Epithelial cell of esophagus (primary cell): ENCODE results near the gene ZNF503.

Source experiments
- DNase-seq: peaks from one replicate; pipeline ENCODE4 v3.0.0; 2010; ENCODE audit warnings: low read depth
- H3K4me3 ChIP-seq: 2 replicates; pipeline ENCODE4 v1.5.1; 2011; ENCODE audit warnings: mild to moderate bottlenecking, low read length, control low read depth
- TF ChIP-seq, protein P1 (sequence below): IDR thresholded peaks from 2 replicates; pipeline ENCODE4 v1.5.1; 2011; ENCODE audit warnings: low read depth, mild to moderate bottlenecking, low read length, control low read depth, inconsistent platforms; ENCODE audit not compliant: insufficient read depth; ENCODE audit errors: missing control alignments

Gene ZNF503

DNA sequence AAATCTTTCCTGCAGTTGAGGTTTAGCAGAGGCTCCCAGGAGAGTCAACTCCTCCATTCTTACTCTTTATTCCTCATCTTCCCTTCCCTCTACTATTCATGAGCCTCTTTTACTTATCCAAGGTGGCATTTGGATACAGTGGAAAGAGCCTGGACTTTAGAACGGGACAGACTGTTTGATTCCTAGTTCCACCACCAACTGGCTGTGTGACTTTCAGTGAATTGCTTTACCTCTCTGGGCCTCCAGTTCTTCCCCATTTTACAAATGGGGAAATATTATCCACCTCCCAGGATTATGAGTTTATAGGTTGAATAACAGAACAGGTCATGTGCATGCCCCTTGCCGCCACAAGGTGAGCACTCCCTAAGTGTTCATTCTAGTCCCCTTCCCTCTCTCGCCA, 49.9 kb downstream of the ZNF503 start:
- TF ChIP-seq, protein P1, sequence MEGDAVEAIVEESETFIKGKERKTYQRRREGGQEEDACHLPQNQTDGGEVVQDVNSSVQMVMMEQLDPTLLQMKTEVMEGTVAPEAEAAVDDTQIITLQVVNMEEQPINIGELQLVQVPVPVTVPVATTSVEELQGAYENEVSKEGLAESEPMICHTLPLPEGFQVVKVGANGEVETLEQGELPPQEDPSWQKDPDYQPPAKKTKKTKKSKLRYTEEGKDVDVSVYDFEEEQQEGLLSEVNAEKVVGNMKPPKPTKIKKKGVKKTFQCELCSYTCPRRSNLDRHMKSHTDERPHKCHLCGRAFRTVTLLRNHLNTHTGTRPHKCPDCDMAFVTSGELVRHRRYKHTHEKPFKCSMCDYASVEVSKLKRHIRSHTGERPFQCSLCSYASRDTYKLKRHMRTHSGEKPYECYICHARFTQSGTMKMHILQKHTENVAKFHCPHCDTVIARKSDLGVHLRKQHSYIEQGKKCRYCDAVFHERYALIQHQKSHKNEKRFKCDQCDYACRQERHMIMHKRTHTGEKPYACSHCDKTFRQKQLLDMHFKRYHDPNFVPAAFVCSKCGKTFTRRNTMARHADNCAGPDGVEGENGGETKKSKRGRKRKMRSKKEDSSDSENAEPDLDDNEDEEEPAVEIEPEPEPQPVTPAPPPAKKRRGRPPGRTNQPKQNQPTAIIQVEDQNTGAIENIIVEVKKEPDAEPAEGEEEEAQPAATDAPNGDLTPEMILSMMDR, result no peak
- DNase-seq, result no peak
- no peak overlapping the region for H3K4me3 ChIP-seq

DNA sequence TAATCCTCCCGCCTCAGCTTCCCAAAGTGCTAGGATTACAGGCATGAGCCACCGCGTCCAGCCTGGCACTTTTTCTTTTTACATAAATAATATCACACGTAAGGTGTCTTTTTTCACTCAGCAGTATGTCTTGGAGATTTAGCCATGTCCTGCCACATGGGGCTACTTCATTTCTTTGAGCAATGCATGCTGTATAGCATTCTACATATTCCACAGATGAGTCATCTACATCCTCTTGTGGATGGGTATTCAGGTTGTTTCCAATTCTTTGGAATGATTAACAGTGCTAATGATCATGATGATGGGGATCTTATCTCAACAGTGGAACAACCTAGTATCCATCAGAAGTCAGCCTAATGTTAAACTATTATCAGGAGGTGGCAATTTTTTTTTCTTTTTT, 50.8 kb downstream of the ZNF503 start:
- peak; percentile 63 for DNase-seq

More for the DNA sequence above, 50.8 kb downstream of the ZNF503 start:
- H3K4me3 ChIP-seq, result no peak overlapping the region
- TF ChIP-seq, protein P1, result peak; percentile 23
